Mammary epithelial cell (primary cell): ENCODE data around the gene TSSK3.

ENCODE experiments used
- CTCF ChIP-seq, 2 donors: IDR thresholded peaks in 1 of 2; conservative IDR thresholded peaks in 1 of 2; 2 replicates each; pipeline ENCODE4 v1.5.1; 2011 to 2012; ENCODE audit warnings: inconsistent platforms in 2 of 2, low read length in 2 of 2, mild to moderate bottlenecking in 2 of 2, control low read depth in 1 of 2, low read depth in 1 of 2; ENCODE audit not compliant: insufficient read depth in 1 of 2; ENCODE audit errors: extremely low read depth in 1 of 2
- EZH2 ChIP-seq: IDR thresholded peaks from 2 replicates; pipeline ENCODE4 v1.6.1; 2012; ENCODE audit warnings: low read length, inconsistent platforms, borderline replicate concordance

DNA sequence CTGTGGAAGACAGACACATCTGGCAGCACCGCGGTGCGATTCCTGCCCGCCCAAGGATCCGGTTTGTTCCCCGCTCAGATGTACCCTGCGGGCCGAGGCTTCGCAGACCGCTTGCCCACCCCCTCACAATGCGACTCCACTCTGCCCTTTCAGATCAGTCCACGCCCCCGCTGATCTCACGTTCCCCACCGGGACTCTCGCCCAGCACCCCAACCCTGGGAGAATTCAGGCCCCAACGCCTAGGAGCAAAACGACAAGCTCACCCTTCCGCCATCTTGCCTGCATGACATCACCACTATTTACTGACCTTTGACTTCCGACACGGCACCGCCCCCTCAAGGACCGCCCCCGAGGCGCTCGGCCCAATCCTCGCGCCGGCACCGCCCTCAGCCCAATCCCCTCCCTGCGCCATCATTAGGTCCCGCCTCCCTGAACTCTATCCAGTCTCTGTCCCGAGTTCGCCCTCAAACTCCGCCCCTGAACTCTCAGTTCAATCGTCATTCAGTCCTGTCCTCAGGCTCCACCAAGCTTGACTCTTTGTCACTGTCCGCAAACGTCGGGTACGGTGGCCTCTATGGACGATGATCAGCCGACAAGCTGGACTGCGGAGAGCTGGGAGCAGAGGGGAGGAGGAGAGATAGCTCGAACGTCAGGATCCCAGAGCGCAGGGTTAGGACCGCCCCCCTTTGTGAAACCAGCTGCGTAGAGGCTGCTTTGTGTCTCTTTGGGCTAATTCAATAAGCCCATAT lies 32.0 kb downstream of the TSSK3 start, which contains the start of gene BSDC1:
- TF ChIP-seq CTCF (conservative IDR thresholded peaks at IDR 0.05 in 1 of 2, IDR thresholded peaks at IDR 0.05 in 1 of 2; ENCODE audit: extremely low read depth in 1 of 2, insufficient read depth in 1 of 2, low read depth in 1 of 2, low read length in 2 of 2) = no peak
- TF ChIP-seq EZH2 = no peak
